ENCODE data around the gene TTC23. TPM values are rescaled to one million over a fixed set of nuclear protein-coding genes. Genes with fewer than 3 reads are reported as not detected.

The TTC23 gene
- total RNA-seq, 1 experiment from 2014 or later, result 31.9 TPM

DNA sequence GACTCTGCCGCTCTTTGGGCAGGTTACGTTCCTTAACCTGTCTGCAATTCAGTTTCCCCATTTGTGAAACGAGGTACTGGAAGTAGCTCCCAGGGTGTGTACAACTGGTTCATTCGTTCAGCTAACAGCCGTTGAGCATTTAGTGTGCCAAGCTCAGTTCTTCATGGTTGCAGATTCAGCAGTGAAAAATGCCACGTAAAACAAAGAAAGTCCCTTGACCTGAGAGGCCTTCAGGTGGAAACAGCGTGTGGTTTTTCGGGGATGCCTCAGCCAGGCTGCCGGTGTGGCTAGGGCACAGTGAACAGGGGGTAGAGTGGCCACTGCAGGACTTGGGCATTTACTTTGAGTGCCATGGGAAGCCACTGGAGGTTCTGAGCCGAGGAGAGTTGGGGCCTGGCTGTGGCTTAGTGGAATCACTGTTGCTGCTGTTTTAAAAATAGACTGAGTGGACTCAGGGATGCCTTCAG, 139.8 kb downstream of the TTC23 start:
- no peaks in the 10 kb centered on the region for H3K27me3 ChIP-seq (replicated peaks)

GRCh38 chr15:99108993-99109392, 140.4 kb downstream of the TTC23 start:
- no peaks in the 10 kb centered on the region for H3K27me3 ChIP-seq (replicated peaks)
- no peak overlapping the region for H3K4me3 ChIP-seq
- no peaks in the 10 kb centered on the region for H3K9me3 ChIP-seq (replicated peaks)
- H3K4me1 ChIP-seq (replicated peaks), result peaks cover 32% of the 10 kb centered on the region
- H3K36me3 ChIP-seq, result peaks cover 71% of the 10 kb centered on the region
- no peak overlapping the region for H3K27ac ChIP-seq
- no peak for DNase-seq (ENCODE audit: low read depth in 1 of 2, low spot score in 2 of 2)

More for the DNA sequence above, 139.8 kb downstream of the TTC23 start:
- no peak for DNase-seq (ENCODE audit: low read depth in 1 of 2, low spot score in 2 of 2)
- Histone ChIP-seq H3K36me3 (peaks cover 77% of the 10 kb centered on the region), H3K4me3 (no peak overlapping the region), H3K27ac (no peak overlapping the region), H3K4me1 (replicated peaks) (peaks cover 32% of the 10 kb centered on the region), H3K9me3 (replicated peaks) (no peaks in the 10 kb centered on the region)

DNA sequence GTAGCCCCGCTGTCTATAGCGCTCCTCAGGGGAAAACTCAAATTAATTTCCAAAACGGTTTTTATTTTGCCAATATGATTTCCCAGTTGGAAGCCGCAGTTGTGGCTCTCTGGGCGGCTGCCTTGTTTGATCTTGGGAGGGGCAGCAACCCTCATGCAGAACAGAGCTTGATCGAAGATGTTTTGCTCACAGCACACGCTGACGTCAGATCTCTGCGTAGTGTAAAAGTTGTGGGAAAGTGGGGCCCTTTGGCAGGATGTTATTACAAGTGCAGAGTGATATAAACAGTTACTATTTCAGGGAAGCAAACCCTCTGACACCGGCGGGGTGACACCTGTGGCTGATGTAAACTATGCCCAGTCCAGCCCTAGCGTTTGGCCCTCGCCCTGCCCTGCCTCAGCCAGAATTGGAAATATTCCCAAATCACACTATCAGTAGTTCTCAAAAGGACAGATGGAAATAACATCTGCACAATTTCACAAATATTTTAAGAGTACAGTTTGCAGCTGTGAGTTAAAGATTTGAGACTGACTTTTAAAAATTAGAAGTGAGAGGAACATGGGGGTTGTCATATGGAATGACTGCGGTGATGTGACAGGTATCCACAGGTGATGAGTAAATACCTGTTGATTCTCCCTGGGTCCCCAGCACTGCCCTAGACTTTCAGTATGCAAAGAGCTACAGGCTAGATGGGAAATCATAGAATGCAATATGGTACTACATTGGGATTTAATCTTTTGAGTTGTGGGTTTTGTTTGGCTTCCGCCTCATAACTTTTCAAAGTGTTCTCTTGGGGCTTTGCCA, 142.8 kb downstream of the TTC23 start:
- H3K4me3 ChIP-seq, result peak overlapping the region; percentile 72
- DNase-seq (ENCODE audit: low read depth in 1 of 2, low spot score in 2 of 2), result peak in 1 of 2 experiments; percentile 69

DNA sequence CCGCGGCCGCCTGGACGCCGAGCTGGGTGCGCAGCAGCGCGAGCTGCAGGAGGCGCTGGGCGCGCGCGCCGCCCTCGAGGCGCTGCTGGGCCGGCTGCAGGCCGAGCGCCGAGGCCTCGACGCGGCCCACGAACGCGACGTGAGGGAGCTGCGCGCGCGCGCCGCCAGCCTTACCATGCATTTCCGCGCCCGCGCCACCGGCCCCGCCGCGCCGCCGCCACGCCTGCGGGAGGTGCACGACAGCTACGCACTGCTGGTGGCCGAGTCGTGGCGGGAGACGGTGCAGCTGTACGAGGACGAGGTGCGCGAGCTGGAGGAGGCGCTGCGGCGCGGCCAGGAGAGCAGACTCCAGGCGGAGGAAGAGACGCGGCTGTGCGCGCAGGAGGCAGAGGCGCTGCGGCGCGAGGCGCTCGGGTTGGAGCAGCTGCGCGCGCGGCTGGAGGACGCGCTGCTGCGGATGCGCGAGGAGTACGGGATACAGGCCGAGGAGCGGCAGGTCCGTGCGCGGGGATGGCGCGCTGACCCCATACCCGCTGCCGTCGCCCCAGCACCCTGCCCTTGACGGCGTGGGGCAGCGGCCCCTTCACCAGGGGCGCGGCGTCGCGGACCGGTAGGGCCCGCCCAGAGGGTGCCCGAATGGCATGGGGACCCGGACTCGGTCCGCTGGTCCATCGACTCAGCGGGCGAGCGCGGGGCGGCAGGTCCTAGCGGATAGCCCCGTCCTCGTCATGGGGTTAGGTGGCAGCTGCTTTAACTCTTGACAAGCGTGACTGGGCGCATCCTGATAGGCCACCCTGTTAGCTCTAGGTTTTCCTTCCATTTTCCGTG, 143.7 kb downstream of the TTC23 start:
- Histone ChIP-seq H3K4me1 (replicated peaks) (peaks cover 32% of the 10 kb centered on the region), H3K9me3 (replicated peaks) (no peaks in the 10 kb centered on the region), H3K27ac (peak overlapping the region; percentile 20), H3K36me3 (peaks cover 39% of the 10 kb centered on the region), H3K27me3 (replicated peaks) (no peaks in the 10 kb centered on the region), H3K4me3 (peak overlapping the region; percentile 72)
- peak; percentile 69 to 76 for DNase-seq (ENCODE audit: low read depth in 1 of 2, low spot score in 2 of 2)

More for the DNA sequence above, 142.8 kb downstream of the TTC23 start:
- Histone ChIP-seq H3K9me3 (replicated peaks) (no peaks in the 10 kb centered on the region), H3K36me3 (peaks cover 48% of the 10 kb centered on the region), H3K4me1 (replicated peaks) (peaks cover 32% of the 10 kb centered on the region), H3K27ac (peak overlapping the region; percentile 20), H3K27me3 (replicated peaks) (no peaks in the 10 kb centered on the region)

- Histone ChIP-seq H3K36me3 (peaks cover 31% of the 10 kb centered on the region), H3K9me3 (replicated peaks) (no peaks in the 10 kb centered on the region), H3K27ac (peak within 1 kb of the TSS; percentile 20), H3K27me3 (replicated peaks) (no peaks in the 10 kb centered on the region), H3K4me1 (replicated peaks) (peaks cover 38% of the 10 kb centered on the region), H3K4me3 (peak within 1 kb of the TSS; percentile 72)
- DNase-seq (ENCODE audit: low read depth in 1 of 2, low spot score in 2 of 2), result peak; percentile 82 to 95
Observed at GRCh38 chr15:99104788-99105513, 144.4 kb downstream of the TTC23 start, which contains the start of gene SYNM. TSS of gene SYNM (plus strand) at chr15:99105080. CDS start at chr15:99105200, 120 bp downstream.

DNA sequence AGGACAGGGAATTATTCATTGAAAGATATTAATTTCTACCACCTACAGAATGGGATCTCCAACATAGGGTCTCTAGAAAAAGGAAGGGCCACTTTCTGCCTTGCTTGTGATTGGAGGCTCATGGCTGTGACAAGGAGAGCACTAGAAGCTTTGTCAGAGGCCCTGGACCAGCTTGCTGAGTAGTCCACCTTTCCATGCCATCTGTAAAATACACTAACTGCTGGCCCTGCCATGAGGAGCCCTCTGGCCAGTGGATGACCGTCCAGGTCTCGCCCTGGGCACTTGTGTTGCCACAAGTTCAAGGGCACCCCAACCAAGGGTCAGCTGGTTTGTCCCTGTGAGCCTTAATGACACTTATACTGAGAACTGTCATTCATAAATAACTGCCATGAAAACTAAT, 146.1 kb downstream of the TTC23 start:
- H3K9me3 ChIP-seq (replicated peaks), result no peaks in the 10 kb centered on the region
- no peak for DNase-seq (ENCODE audit: low read depth in 1 of 2, low spot score in 2 of 2)
- peaks cover 14% of the 10 kb centered on the region for H3K36me3 ChIP-seq
- no peaks in the 10 kb centered on the region for H3K27me3 ChIP-seq (replicated peaks)
- no peak overlapping the region for H3K4me3 ChIP-seq
- no peak overlapping the region for H3K27ac ChIP-seq
- H3K4me1 ChIP-seq (replicated peaks), result peaks cover 36% of the 10 kb centered on the region

GRCh38 chr15:99102332-99103235, 146.8 kb downstream of the TTC23 start:
- Histone ChIP-seq H3K36me3 (peaks cover 12% of the 10 kb centered on the region), H3K4me1 (replicated peaks) (peaks cover 32% of the 10 kb centered on the region), H3K27me3 (replicated peaks) (no peaks in the 10 kb centered on the region), H3K27ac (no peak overlapping the region), H3K9me3 (replicated peaks) (no peaks in the 10 kb centered on the region), H3K4me3 (no peak overlapping the region)
- no peak for DNase-seq (ENCODE audit: low read depth in 1 of 2, low spot score in 2 of 2)

DNA sequence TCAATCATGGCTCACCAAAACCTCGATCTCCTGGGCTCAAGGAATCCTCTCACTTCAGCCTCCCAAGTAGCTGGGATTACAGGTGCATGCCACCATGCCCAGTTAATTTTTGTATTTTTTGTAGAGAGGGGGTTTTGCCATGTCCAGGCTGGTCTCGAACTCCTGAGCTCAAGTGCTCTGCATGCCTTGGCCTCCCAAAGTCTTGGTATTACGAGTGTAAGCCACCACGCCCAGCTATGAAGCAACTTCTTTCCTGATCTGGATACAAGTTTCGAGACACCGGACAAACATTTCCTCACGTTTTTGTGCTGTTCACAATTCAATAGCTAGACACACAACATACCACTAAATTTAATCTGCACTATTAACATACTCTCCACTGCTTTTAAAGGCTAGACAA, 147.9 kb downstream of the TTC23 start:
- Histone ChIP-seq H3K4me1 (replicated peaks) (peaks cover 21% of the 10 kb centered on the region), H3K9me3 (replicated peaks) (no peaks in the 10 kb centered on the region), H3K36me3 (0 out of 2 replicates have a peak, but pooled peaks cover 2% of the 10 kb centered on the region), H3K27ac (no peak overlapping the region), H3K4me3 (no peak overlapping the region), H3K27me3 (replicated peaks) (no peaks in the 10 kb centered on the region)
- DNase-seq (ENCODE audit: low read depth in 1 of 2, low spot score in 2 of 2), result no peak

GRCh38 chr15:99100245-99101173, 148.9 kb downstream of the TTC23 start:
- no peaks in the 10 kb centered on the region for H3K9me3 ChIP-seq (replicated peaks)
- peak; percentile 69 to 83 for DNase-seq (ENCODE audit: low read depth in 1 of 2, low spot score in 2 of 2)
- H3K36me3 ChIP-seq, result 0 out of 2 replicates have a peak, but pooled peaks cover 2% of the 10 kb centered on the region
- H3K4me1 ChIP-seq (replicated peaks), result peaks cover 12% of the 10 kb centered on the region
- H3K27ac ChIP-seq, result no peak overlapping the region
- peak overlapping the region; percentile 32 for H3K4me3 ChIP-seq
- H3K27me3 ChIP-seq (replicated peaks), result no peaks in the 10 kb centered on the region

GRCh38 chr15:99099661-99100060, 149.7 kb downstream of the TTC23 start:
- no peaks in the 10 kb centered on the region for H3K36me3 ChIP-seq
- DNase-seq (ENCODE audit: low read depth in 1 of 2, low spot score in 2 of 2), result no peak
- H3K4me1 ChIP-seq (replicated peaks), result peaks cover 6% of the 10 kb centered on the region
- no peaks in the 10 kb centered on the region for H3K9me3 ChIP-seq (replicated peaks)
- no peak overlapping the region for H3K27ac ChIP-seq
- no peak overlapping the region for H3K4me3 ChIP-seq
- no peaks in the 10 kb centered on the region for H3K27me3 ChIP-seq (replicated peaks)

GRCh38 chr15:99098991-99099390, 150.4 kb downstream of the TTC23 start:
- no peaks in the 10 kb centered on the region for H3K27me3 ChIP-seq (replicated peaks)
- H3K9me3 ChIP-seq (replicated peaks), result no peaks in the 10 kb centered on the region
- H3K4me3 ChIP-seq, result no peak overlapping the region
- DNase-seq (ENCODE audit: low read depth in 1 of 2, low spot score in 2 of 2), result no peak
- H3K4me1 ChIP-seq (replicated peaks), result peaks cover 6% of the 10 kb centered on the region
- no peaks in the 10 kb centered on the region for H3K36me3 ChIP-seq
- no peak overlapping the region for H3K27ac ChIP-seq

GRCh38 chr15:99098426-99098825, 151.0 kb downstream of the TTC23 start:
- no peak overlapping the region for H3K27ac ChIP-seq
- no peaks in the 10 kb centered on the region for H3K9me3 ChIP-seq (replicated peaks)
- no peaks in the 10 kb centered on the region for H3K27me3 ChIP-seq (replicated peaks)
- no peaks in the 10 kb centered on the region for H3K36me3 ChIP-seq
- no peak overlapping the region for H3K4me3 ChIP-seq
- DNase-seq (ENCODE audit: low read depth in 1 of 2, low spot score in 2 of 2), result no peak
- peaks cover 6% of the 10 kb centered on the region for H3K4me1 ChIP-seq (replicated peaks)

All from SJSA1 (cell line).